Measurements from ENCODE around the gene COL1A2.

DNA sequence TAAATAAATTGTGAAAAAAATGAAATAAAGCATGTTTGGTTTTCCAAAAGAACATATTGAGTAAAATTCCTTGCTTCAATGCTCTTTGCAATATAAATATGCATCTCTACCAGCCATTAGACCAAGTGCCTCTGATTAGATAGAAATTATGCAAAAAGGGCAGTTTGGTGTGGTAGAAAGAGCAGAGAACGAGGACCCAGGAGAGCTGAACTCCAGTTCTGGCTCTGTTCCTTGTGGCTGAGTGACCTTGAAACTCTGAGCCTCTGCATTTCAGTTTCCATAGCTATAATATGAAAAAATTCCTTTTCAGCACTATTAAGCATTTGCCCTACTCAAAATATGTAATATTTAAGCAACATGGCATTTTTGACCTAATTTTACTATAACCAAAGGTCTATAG is 36.5 kb downstream of the COL1A2 start:
- no peak for TF ChIP-seq SOX6 (IDR thresholded peaks at IDR 0.05)
- TF ChIP-seq SOX6 (CRISPR knock-in tag; IDR thresholded peaks at IDR 0.05), result no peak
- no peak for TF ChIP-seq POLR2AphosphoS5 (IDR thresholded peaks at IDR 0.05; ENCODE audit: low read depth, low read length)
- no peak for TF ChIP-seq NBN (conservative IDR thresholded peaks at IDR 0.05)
- TF ChIP-seq POLR2A (IDR thresholded peaks at IDR 0.05; ENCODE audit: insufficient read depth in 1 of 2, low read depth in 2 of 2, low read length in 2 of 2), result no peak
- no peak for TF ChIP-seq SRY (CRISPR knock-in tag; IDR thresholded peaks at IDR 0.05)
- TF ChIP-seq, protein P1, sequence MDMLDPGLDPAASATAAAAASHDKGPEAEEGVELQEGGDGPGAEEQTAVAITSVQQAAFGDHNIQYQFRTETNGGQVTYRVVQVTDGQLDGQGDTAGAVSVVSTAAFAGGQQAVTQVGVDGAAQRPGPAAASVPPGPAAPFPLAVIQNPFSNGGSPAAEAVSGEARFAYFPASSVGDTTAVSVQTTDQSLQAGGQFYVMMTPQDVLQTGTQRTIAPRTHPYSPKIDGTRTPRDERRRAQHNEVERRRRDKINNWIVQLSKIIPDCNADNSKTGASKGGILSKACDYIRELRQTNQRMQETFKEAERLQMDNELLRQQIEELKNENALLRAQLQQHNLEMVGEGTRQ (IDR thresholded peaks at IDR 0.05; ENCODE audit: low read depth, low read length), result no peak
- TF ChIP-seq, protein P1 (CRISPR knock-in tag; IDR thresholded peaks at IDR 0.05; ENCODE audit: borderline replicate concordance), result no peak
- TF ChIP-seq, protein P2, sequence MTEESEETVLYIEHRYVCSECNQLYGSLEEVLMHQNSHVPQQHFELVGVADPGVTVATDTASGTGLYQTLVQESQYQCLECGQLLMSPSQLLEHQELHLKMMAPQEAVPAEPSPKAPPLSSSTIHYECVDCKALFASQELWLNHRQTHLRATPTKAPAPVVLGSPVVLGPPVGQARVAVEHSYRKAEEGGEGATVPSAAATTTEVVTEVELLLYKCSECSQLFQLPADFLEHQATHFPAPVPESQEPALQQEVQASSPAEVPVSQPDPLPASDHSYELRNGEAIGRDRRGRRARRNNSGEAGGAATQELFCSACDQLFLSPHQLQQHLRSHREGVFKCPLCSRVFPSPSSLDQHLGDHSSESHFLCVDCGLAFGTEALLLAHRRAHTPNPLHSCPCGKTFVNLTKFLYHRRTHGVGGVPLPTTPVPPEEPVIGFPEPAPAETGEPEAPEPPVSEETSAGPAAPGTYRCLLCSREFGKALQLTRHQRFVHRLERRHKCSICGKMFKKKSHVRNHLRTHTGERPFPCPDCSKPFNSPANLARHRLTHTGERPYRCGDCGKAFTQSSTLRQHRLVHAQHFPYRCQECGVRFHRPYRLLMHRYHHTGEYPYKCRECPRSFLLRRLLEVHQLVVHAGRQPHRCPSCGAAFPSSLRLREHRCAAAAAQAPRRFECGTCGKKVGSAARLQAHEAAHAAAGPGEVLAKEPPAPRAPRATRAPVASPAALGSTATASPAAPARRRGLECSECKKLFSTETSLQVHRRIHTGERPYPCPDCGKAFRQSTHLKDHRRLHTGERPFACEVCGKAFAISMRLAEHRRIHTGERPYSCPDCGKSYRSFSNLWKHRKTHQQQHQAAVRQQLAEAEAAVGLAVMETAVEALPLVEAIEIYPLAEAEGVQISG (CRISPR knock-in tag; IDR thresholded peaks at IDR 0.05), result no peak
- no peak for TF ChIP-seq RNF2 (conservative IDR thresholded peaks at IDR 0.05; ENCODE audit: low read depth)
